ENCODE results near the gene SPATA2L.

- no peak for TF ChIP-seq CTCF (IDR thresholded peaks at IDR 0.05)
- TF ChIP-seq CHD2 (IDR thresholded peaks at IDR 0.05; ENCODE audit: low read length, partially characterized antibody): no peak
- no peak for TF ChIP-seq TAF1 (IDR thresholded peaks at IDR 0.05; ENCODE audit: borderline replicate concordance, low read depth, low read length)
- TF ChIP-seq RFX5 (IDR thresholded peaks at IDR 0.05; ENCODE audit: low read length): no peak
- TF ChIP-seq EP300 (IDR thresholded peaks at IDR 0.05; ENCODE audit: borderline replicate concordance in 1 of 2, low read depth in 1 of 2, low read length in 1 of 2): no peak
- TF ChIP-seq MAX (IDR thresholded peaks at IDR 0.05; ENCODE audit: low read depth): no peak
- TF ChIP-seq FOXJ3 (CRISPR knock-in tag; IDR thresholded peaks at IDR 0.05): no peak
- no peak for TF ChIP-seq TCF12 (IDR thresholded peaks at IDR 0.05)
- no peak for TF ChIP-seq USF2 (IDR thresholded peaks at IDR 0.05; ENCODE audit: borderline replicate concordance, low read depth, low read length)
- no peak for TF ChIP-seq RCOR1 (IDR thresholded peaks at IDR 0.05; ENCODE audit: low read length)
- TF ChIP-seq GATA2 (CRISPR knock-in tag; IDR thresholded peaks at IDR 0.05): no peak
- no peak for TF ChIP-seq TEAD4 (IDR thresholded peaks at IDR 0.05; ENCODE audit: borderline replicate concordance, insufficient read depth)
- TF ChIP-seq ZBTB33 (IDR thresholded peaks at IDR 0.05; ENCODE audit: borderline replicate concordance, low read depth): no peak
- TF ChIP-seq EZH2phosphoT487 (IDR thresholded peaks at IDR 0.05; ENCODE audit: borderline replicate concordance, low read depth): no peak
Observed at GRCh38 chr16:89689142-89689541, 12.4 kb downstream of the SPATA2L start.

All from SK-N-SH (cell line).